Right atrium auricular region (tissue), 2 donors: ENCODE results near the gene MLLT3. TPM values are rescaled to one million over a fixed set of nuclear protein-coding genes. Genes with fewer than 3 reads are reported as not detected.

Source experiments
- DNase-seq: peaks from one replicate; pipeline ENCODE4 v3.0.0-alpha.2; 2019; ENCODE audit warnings: low spot score
- H3K27ac ChIP-seq, 2 donors: fragments of 200-600 bp; sonication (generic); 1 replicate in 1 of 2; 2 replicates in 1 of 2; pipeline ENCODE4 v1.5.1; 2016 to 2019
- H3K27me3 ChIP-seq, 2 donors: fragments of 200-600 bp; sonication (generic); one replicate each; pipeline versions ENCODE4 v1.5.1 to v1.6.0; 2017 to 2019
- H3K36me3 ChIP-seq: fragments of 200-600 bp; sonication (generic); one replicate; pipeline ENCODE4 v1.5.1; 2016
- H3K4me1 ChIP-seq, 2 donors: fragments of 200-600 bp; sonication (generic); one replicate each; pipeline versions ENCODE4 v1.5.1 to v1.6.0; 2017 to 2019
- H3K4me3 ChIP-seq, 2 donors: fragments of 200-600 bp; sonication (generic); 1 replicate in 1 of 2; 2 replicates in 1 of 2; pipeline ENCODE4 v1.5.1; 2017 to 2019; ENCODE audit warnings: mild to moderate bottlenecking in 1 of 2, moderate library complexity in 1 of 2
- H3K9me3 ChIP-seq, 2 donors: fragments of 200-600 bp; sonication (generic); one replicate each; pipeline ENCODE4 v1.5.1; 2019
- total RNA-seq, 2 donors: library from RNA; depleted of rRNA; stranded (reverse); fragments of >200 nt; gene quantifications; one replicate each; pipeline ENCODE4 v1.1.0, GENCODE V29; 2016
- TF ChIP-seq, protein P1 (sequence below), 2 donors: fragments of 200-600 bp; sonication (generic); IDR thresholded peaks; one replicate each; pipeline ENCODE4 v1.5.1; 2019; ENCODE audit warnings: antibody characterized with exemption in 2 of 2

MLLT3 gene
- total RNA-seq, 2 donors from 2014 or later, result 5.3 to 7.6 TPM

DNA sequence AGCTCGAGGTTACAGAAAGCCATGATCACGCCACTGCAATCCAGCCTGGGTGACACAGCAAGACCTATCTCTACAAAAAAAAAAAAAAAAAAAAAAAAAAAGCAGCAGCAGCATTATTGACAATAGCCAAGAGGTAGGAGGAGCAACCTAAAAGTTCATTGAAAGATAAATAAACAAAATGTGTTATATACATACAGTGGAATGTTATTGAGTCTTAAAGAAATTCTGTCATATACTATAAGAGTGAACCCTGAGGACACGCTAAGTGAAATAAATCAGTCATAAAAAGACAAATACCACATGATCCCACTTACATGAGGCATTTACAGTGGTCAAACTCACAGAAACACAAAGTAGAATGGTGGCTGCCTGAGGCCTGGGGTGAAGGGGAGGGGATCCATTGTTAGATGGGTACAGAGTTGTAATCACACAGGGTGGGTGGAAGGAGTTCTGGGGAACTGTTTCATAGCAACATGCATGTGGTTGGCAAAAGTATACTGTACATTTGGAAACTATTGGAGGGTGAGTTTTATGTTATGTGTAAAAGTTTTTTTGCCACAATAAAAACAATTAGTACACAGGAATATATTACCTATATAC, 77.2 kb downstream of the MLLT3 start:
- TF ChIP-seq, protein P1, sequence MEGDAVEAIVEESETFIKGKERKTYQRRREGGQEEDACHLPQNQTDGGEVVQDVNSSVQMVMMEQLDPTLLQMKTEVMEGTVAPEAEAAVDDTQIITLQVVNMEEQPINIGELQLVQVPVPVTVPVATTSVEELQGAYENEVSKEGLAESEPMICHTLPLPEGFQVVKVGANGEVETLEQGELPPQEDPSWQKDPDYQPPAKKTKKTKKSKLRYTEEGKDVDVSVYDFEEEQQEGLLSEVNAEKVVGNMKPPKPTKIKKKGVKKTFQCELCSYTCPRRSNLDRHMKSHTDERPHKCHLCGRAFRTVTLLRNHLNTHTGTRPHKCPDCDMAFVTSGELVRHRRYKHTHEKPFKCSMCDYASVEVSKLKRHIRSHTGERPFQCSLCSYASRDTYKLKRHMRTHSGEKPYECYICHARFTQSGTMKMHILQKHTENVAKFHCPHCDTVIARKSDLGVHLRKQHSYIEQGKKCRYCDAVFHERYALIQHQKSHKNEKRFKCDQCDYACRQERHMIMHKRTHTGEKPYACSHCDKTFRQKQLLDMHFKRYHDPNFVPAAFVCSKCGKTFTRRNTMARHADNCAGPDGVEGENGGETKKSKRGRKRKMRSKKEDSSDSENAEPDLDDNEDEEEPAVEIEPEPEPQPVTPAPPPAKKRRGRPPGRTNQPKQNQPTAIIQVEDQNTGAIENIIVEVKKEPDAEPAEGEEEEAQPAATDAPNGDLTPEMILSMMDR (IDR thresholded peaks at IDR 0.05), result no peak
- no peaks in the 10 kb centered on the region for H3K36me3 ChIP-seq
- no peak for DNase-seq
- no peaks in the 10 kb centered on the region for H3K27me3 ChIP-seq
- H3K4me1 ChIP-seq, result no peaks in the 10 kb centered on the region
- H3K9me3 ChIP-seq, result peaks cover 7 to 9% of the 10 kb centered on the region in 2 donors
- no peak overlapping the region for H3K4me3 ChIP-seq
- H3K27ac ChIP-seq, result no peak overlapping the region

DNA sequence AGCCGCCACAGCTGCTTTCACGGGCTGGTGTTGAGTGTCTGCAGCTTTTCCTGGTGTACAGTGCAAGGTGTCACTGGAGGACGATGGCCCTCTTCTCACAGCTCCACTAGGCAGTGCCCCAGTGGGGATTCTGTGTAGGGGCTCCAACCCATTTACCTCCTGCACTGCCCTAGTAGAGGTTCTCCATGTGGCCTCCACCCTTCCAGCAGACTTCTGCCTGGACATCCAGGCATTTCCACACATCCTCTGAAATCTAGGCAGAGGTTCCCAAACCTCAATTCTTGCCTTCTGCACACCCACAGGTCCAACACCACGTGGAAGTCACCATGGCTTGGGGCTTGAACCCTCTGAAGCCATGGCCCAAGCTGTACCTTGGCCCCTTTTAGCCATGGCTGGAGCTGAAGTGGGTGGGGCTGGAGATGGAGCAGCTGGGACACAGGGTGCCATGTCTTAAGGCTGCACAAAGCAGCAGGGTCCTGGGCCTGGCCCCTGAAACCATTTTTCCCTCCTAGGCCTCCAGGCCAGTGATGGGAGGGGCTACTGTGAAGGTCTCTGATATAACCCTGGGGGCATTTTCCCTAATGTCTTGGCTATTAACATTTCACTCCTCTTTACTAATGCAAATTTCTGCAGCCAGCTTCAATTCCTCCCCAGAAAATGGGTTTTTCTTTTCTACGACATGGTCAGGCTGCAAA, 82.0 kb downstream of the MLLT3 start:
- no peak overlapping the region for H3K27ac ChIP-seq
- H3K4me3 ChIP-seq, result no peak overlapping the region
- DNase-seq, result no peak
- H3K9me3 ChIP-seq, result peaks cover 9 to 12% of the 10 kb centered on the region in 2 donors
- H3K27me3 ChIP-seq, result no peaks in the 10 kb centered on the region
- no peaks in the 10 kb centered on the region for H3K36me3 ChIP-seq
- no peaks in the 10 kb centered on the region for H3K4me1 ChIP-seq
- TF ChIP-seq, protein P1 (IDR thresholded peaks at IDR 0.05), result no peak

DNA sequence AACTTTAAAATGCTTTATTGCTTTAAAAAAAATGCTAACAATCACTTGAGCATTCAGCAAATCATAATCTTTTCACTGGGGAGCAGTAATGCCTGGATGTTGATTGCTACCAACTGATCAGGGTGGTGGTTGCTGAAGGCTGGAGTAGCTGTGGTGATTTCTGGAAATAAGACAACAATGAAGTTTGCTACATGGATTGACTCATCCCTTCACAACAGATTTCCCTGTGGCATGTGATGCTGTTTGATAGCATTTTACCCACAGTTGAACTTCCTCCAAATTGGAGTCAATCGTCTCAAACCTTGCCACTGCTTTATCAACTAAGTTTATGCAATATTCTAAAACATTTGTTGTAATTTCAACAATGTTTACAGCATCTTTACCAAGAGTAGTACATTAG, 83.3 kb downstream of the MLLT3 start:
- Histone ChIP-seq H3K4me3 (no peak overlapping the region), H3K9me3 (peaks cover 9 to 12% of the 10 kb centered on the region in 2 donors), H3K27ac (no peak overlapping the region), H3K4me1 (no peaks in the 10 kb centered on the region), H3K27me3 (no peaks in the 10 kb centered on the region), H3K36me3 (no peaks in the 10 kb centered on the region)
- DNase-seq, result no peak
- TF ChIP-seq, protein P1 (IDR thresholded peaks at IDR 0.05), result no peak

DNA sequence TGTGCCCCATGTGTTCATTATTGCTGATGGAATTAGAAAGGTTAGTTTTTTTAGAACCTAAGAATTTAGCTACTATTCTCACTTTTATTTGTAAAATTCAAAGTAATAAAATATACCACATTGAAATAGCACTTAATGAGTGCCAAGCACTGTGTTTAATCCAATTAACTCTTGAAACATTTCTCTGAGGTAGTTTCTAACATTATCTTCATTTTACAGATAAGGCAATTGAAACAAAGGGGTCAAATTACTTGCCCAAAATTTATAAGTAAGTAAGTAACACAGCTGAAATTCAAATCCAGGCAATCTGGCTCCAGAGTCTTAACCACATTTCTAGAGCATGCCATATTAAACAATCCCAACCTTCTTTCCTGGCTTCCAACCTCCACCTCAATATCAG, 84.2 kb downstream of the MLLT3 start:
- Histone ChIP-seq H3K27me3 (no peaks in the 10 kb centered on the region), H3K9me3 (peaks cover 9 to 12% of the 10 kb centered on the region in 2 donors), H3K27ac (no peak overlapping the region), H3K36me3 (no peaks in the 10 kb centered on the region), H3K4me3 (no peak overlapping the region), H3K4me1 (no peaks in the 10 kb centered on the region)
- TF ChIP-seq, protein P1 (IDR thresholded peaks at IDR 0.05), result no peak
- DNase-seq, result no peak

DNA sequence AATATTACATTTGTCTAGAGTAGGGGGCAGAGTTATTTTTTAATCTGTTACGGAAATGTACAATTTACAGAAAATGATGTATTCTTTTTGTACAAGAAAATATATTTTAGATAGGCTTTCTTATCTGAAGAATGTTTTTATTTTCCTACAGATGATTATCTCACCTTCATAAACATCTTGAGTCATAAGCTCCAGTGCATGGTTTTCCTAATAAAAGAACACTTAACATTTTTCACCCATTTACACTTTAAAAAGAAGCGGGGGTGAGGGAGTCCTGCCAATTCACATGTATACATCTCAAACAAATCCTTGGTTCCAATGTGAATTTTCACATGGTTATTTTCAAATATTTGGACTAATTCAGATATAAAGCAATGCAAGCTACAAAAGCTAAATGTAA, 85.0 kb downstream of the MLLT3 start:
- Histone ChIP-seq H3K4me3 (no peak overlapping the region), H3K36me3 (no peaks in the 10 kb centered on the region), H3K27me3 (no peaks in the 10 kb centered on the region), H3K4me1 (no peaks in the 10 kb centered on the region), H3K27ac (no peak overlapping the region), H3K9me3 (peaks cover 9 to 12% of the 10 kb centered on the region in 2 donors)
- TF ChIP-seq, protein P1 (IDR thresholded peaks at IDR 0.05), result no peak
- DNase-seq, result no peak
